HG03521 (cell line): ENCODE data around the gene AKTIP.
"Not testable (repeated sequence)": the region's sequence is repeated elsewhere in the genome, so short reads cannot be mapped to it uniquely, and the experiment has no call there.

ENCODE experiments used
- ATAC-seq: cut with Tn5 transposase; IDR thresholded peaks from one replicate; pipeline ENCODE4 v1.9.1; 2021; ENCODE audit warnings: mild to moderate bottlenecking, moderate library complexity; ENCODE audit not compliant: unreplicated experiment

AKTIP gene

DNA sequence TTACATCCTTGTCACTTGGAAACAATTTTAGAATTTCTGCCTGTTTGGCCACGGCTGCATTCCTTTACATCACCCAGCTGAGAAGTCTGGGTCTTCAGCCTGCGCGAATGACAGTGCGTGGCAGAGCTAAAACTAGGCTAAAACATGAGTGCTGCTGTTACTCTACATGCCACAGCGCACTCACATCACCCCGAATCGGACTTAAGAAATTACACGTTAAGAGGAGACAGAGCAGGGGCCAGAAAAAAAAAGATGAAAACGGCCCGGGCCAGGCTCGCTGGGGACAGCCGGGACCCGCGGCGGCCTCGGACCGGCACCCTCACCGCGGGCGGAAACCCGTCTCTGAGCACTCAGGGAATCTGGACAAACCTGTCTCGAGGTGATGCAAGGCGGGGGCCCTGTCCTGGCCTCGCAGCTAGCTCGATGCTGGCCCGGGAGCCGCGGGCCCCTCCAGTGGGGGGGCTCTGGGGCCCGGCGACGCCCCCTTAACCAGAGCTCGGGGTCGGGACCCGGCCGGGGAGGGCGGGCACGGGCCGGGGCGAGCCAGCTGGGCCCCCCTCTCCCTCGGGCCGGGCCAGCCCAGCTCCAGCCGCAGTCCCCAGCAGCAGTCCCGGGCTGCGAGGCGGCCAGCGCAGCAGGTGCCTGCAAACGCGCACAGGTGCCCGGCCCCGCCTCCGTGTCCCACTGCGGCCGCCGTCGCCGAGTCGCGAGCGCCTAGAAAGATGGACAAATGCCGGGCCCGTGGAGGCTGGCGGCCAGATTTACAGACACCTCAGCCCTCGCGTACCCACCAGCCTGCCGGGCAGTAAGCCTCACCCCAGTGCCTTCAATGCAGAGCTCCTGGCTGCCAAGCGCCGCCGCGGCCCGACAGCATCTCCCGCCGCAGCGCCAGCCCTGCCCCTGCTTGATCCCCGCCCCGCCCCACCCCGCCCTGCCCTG, at the start of gene AKTIP:
AKTIP (minus strand) TSS at position 879 of the 939 bp plus-strand sequence. CDS start 2,950 bp downstream, outside the sequence.
- peak; percentile 18 for ATAC-seq

DNA sequence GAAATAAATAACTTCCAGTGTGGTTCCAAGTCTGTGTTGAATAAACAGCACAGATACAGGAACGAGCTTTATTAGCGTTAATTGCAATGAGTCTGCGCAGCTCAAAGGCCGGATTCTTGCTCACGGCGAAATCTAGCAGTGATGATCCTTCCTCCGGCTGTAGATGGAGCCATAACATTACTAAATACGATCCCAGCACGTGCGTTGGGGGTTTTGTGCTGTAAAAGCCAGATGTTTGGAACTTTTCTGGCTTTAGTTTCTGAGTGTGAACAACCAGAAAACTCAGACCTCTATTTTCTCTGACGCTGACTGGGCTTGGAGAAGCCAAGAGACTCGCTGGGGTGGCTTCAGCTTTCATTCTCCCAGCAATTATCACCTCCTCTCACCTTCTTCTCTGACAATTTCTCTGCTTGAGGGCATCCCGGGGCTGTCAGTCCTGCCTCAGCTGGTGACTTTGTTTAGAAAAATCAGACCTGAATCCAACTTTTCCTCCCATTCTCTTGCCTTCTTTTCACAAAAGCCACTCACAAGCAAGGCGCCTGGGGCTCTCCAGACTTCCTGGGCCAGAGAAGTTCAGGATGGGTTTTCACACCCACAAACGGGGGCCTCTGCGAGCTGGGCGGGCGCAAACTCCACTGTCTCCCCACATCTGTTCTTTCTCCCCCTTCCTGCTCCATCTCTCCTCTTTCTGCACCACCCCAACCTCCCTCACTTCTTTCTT, 47.1 kb upstream of the AKTIP start:
- ATAC-seq = peak; percentile 64

DNA sequence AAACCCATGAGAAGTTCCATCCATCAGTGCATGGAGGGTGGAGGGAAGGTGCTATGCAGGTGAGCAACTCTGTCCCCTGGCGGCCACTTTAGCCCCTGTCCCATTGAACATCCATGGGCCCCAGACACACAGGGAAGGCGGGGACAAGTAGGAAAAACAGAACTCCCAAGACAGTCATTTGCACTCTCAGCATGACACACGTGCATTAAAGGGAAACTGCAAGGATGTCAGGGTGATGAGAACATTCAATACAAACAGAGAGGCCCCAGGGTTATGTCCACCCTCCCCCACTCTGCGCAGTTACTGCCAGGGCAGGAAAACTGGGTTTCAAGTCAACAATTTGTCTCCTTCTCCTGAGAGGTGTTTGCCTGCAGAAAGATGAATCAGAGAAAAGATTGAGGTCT, 44.0 kb upstream of the AKTIP start:
- ATAC-seq = no peak

DNA sequence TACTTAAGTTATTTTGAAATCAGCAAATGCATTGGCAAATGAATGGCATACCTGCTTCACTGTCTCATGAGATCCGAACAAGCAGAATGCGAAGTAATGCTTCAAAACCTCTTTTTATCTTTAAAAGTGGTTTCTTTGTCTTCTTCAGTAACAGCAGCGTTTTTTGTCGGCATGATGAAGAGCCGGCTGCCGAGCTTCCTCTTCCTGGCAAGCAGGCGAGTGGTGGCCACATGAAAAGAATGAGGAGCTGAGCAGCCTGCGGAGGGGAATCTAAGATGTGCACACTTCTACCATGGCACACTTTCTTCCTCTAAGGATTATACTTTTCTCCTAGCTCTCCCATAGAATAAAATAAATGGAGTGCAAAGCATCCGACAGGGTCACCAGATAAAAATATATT, 42.4 kb upstream of the AKTIP start:
- no peak for ATAC-seq

- no peak for ATAC-seq
Observed at GRCh38 chr16:53542283-53542682, 39.3 kb upstream of the AKTIP start.

GRCh38 chr16:53541326-53541725, 38.3 kb upstream of the AKTIP start:
- ATAC-seq = no peak

DNA sequence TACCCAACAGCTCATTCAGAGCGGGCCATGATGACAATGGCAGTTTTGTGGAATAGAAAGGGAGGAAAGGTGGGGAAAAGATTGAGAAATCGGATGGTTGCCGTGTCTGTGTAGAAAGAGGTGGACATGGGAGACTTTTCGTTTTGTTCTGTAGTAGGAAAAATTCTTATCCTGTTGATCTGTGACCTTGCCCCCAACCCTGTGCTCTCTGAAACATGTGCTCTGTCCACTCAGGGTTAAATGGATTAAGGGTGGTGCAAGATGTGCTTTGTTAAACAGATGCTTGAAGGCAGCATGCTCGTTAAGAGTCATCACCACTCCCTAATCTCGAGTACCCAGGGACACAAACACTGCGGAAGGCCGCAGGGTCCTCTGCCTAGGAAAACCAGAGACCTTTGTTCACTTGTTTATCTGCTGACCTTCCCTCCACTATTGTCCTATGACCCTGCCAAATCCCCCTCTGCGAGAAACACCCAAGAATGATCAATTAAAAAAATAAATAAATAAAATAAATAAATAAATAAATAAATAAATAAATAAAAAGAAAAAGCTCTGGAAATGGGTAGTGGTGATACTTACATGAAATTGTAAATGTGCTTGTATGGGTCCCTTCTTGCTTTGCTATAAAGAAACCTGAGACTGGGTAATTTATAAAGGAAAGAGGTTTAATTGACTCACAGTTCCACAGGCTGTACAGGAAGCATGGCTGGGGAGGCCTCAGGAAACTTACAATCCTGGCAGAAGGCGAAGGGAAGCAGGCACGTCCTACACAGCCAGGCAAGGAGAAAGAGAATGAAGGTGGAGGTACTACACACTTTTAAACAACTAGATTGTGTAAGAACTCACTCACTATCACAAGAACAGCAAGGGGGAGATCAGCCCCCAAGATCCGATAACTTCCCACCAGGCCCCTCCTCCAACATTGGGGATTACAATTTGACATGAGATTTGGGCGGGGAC, 37.0 kb upstream of the AKTIP start:
- not testable (repeated sequence) for ATAC-seq

- not testable (repeated sequence) for ATAC-seq
Observed at GRCh38 chr16:53539346-53539745, 36.3 kb upstream of the AKTIP start.

GRCh38 chr16:53537626-53538025, 34.6 kb upstream of the AKTIP start:
- no peak for ATAC-seq

GRCh38 chr16:53534206-53534605, 31.2 kb upstream of the AKTIP start:
- ATAC-seq = no peak

DNA sequence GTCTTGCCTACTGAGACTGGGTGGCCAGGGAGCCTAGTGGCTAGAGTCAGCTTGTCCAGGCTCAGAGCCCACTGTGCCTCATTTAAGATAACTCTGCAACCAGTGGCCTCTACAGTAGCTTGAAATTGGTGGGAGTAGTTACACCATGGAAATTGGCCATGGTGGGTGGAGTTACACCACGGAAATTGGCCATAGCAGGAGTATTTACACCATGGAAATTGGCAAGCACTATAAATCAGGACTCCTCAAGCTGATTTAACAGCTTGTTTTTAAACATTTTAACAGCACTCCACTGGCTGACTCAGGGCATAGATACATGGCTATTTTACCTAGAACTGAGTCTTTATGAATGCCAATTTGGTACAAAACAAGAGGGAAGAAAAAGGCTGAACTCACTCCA, 27.7 kb upstream of the AKTIP start:
- ATAC-seq = no peak

DNA sequence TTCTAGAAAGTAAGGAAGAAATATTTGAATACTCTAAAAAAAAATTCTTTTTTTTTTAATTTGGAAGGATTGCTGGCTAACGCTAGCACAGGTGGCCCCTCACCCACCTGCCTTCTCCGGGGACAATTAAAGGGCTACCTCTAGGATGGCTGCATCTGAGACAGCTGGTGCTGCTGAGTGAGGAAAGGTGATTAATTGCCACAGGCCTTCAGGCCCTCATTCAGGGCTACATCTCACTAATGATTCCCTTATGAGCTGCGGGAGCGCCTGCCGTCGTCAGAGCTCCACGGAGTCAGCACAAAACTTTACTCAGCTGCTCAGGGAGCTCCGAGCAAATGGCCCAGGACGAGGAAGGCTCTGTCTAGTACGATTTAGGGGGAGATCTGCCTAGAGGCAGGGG, 27.0 kb upstream of the AKTIP start:
- no peak for ATAC-seq

DNA sequence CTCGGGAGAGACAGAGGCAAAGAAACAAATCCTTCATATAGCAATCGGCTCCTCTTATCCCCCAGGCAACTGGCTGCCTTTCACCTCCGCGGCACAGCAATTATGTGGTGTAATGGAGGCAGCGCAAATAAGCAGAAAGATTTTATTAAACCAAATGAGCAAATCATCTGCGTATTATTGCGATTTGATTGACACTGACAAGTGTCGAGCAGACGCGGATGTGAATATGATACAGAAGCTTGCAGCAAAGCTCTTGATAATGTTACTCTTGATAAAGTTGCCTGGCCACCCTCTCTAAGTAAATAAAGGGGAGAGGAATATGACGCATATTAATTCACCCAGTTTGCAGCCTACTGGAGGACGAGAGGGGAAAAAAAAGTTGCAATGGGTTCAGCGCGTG, 26.5 kb upstream of the AKTIP start:
- no peak for ATAC-seq

DNA sequence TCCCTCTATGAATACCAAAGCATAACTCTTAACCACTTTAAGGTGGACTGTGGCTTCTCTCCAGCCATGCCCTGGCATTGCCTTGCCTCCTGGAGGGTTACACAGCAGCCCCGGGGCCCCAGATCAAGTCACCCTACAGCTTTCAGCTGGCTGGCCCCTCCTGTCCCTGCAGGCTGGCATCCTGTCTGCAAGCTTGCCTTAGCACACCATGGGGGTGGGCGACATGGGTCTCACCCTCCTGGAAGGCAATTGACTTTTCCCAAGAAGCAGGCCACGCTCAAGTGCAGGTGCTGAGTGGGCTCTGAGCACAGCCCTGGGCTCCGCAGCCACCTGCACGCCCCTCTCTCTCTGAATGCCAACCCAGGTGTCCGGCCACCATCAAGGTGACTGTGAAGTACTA, 25.8 kb upstream of the AKTIP start:
- no peak for ATAC-seq

DNA sequence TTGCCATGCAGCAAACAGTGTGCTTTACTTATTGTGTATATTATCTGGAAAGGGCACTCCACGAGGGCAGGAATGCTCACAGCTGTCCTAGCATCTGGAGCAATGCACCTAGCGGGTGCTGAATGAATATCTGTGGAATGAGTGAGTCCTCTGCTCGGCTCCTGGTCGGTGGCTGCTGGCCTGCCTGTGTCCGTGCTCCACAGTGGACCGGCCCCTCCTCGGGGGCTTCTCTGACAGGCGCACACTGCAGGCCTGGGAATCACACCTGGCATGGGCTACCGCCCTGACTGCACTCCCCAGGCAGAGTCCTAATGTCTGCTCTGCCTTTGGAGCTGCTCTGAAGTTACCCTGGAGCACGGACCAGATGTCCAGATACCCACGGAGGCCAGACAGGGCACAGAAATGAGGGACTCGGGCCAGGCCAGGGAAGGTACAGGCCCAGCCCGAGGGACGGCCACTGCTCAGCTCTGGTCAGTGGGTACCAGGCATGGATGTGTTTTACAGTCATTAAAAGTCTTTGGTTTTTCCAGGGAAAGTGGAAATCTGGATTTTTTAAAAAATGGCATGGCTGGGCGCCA, 21.1 kb upstream of the AKTIP start:
- no peak for ATAC-seq

DNA sequence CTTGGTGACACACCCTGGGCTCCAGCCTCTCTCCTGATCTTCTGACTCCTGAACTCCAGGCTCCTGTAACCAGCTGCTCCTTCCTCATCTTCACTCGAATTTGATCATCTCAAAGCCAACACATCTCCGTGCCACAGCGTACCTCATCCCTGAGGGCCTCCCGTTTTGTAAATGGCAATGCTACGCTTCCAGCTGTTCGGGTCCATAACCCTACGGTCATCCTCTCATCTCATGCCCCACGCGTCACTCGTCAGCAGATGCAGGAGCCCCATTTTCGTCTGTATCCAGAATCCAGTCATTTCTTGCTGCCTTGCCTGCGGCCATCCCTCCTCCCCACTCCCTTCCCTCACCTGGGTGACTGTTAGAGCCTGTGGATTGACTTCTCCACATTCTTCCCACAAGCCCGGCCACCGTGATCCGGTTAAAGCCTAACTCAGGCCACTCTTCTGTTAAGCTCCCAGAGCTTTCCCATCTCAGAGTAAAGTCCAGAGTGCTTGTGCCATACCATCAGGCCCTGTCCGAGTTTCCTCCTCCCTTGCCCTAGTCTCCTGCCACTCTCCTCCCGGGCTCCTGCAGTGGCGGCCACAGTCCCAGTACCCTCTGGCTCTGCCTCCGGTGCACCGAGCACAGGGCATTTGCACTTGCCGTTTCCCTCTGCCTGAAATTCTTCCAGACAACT, 20.3 kb upstream of the AKTIP start:
- ATAC-seq = no peak

GRCh38 chr16:53519417-53520091, 16.5 kb upstream of the AKTIP start:
- ATAC-seq = no peak

DNA sequence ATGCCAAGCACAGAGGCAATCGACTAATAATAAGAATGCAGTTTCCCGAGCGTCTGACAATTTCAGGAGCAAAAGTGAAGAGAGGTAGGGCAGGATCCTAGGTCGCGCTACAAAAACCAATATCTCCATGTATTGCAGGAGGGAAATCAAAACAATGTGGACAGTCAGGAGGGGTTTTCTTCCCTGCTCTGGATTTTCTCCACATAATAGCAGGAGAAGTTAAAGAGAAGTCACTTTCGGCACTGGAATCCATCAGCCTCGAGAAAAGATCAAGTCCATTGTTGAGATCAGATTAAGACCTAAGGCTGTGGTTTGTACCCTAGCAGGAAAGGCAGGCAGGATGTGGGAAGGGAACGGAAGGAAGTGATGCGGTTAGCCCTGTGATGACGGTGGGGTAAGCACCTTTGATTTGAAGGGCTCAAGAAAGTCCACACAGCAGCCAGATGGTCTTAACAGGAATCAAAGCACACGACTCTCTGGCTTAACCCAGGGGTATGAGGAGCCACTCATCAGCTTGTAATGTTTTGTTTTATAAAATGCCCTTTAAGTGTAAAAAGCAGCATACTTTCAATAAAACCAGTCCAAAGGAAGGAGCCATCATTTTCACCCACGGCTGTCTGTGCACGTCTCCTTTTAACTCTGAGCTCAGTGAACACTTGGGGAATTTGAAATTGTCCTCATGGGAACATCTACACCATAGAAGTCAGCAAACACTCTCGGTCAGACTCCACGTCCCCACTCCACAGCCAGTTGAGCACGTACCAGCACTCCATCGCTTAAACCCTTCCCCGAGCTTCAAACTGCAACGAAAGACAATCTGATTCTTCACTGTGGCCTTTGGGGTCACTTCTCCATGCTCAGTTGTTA, 15.8 kb upstream of the AKTIP start:
- ATAC-seq = peak; percentile 94
